H9 (cell line): ENCODE data around the gene CRYZ. TPM values are rescaled to one million over a fixed set of nuclear protein-coding genes. Genes with fewer than 3 reads are reported as not detected.

Experiments used
- DNase-seq: peaks from one replicate; pipeline ENCODE4 v3.0.0-alpha.2; 2017
- H2AFZ ChIP-seq: one replicate; pipeline ENCODE4 v1.6.1; 2013; ENCODE audit warnings: mild to moderate bottlenecking, low read length, control low read depth, moderate library complexity
- H2AK5ac ChIP-seq: 2 replicates; pipeline ENCODE4 v1.6.1; 2013; ENCODE audit warnings: low read length, control low read depth, mixed read lengths; ENCODE audit not compliant: insufficient read length
- H2BK120ac ChIP-seq: one replicate; pipeline ENCODE4 v1.6.1; 2013; ENCODE audit warnings: low read depth, mild to moderate bottlenecking, low read length, control low read depth, inconsistent platforms; ENCODE audit not compliant: poor library complexity, severe bottlenecking
- H2BK12ac ChIP-seq: 2 replicates; pipeline ENCODE4 v1.6.1; 2013; ENCODE audit warnings: low read length, control low read depth, mixed read lengths, low read depth; ENCODE audit not compliant: insufficient read length
- H2BK15ac ChIP-seq: 2 replicates; pipeline ENCODE4 v1.6.1; 2013; ENCODE audit warnings: low read depth, low read length, control low read depth
- H2BK20ac ChIP-seq: one replicate; pipeline ENCODE4 v1.6.1; 2013; ENCODE audit warnings: low read depth, mild to moderate bottlenecking, low read length, control low read depth, inconsistent platforms; ENCODE audit not compliant: poor library complexity, severe bottlenecking
- H2BK5ac ChIP-seq: 2 replicates; pipeline ENCODE4 v1.6.1; 2013; ENCODE audit warnings: low read length, control low read depth, mixed read lengths; ENCODE audit not compliant: insufficient read length
- H3K14ac ChIP-seq: 2 replicates; pipeline ENCODE4 v1.6.1; 2013; ENCODE audit warnings: low read length, control low read depth; ENCODE audit not compliant: insufficient read depth
- H3K18ac ChIP-seq: 2 replicates; pipeline ENCODE4 v1.6.1; 2013; ENCODE audit warnings: low read depth, mild to moderate bottlenecking, mixed read lengths, low read length, control low read depth; ENCODE audit not compliant: insufficient read length
- H3K23ac ChIP-seq: 2 replicates; pipeline ENCODE4 v1.6.1; 2013; ENCODE audit warnings: low read length, control low read depth, mixed read lengths, low read depth; ENCODE audit not compliant: insufficient read length
- H3K23me2 ChIP-seq: 2 replicates; pipeline ENCODE4 v1.6.1; 2013; ENCODE audit warnings: low read depth, mild to moderate bottlenecking, mixed read lengths, low read length, control low read depth; ENCODE audit not compliant: insufficient read length, poor library complexity, severe bottlenecking
- H3K27ac ChIP-seq: 2 replicates; pipeline ENCODE4 v1.5.1; 2013; ENCODE audit warnings: low read length, control low read depth, mixed read lengths, low read depth; ENCODE audit not compliant: insufficient read length
- H3K27me3 ChIP-seq: 2 replicates; pipeline ENCODE4 v1.6.1; 2013; ENCODE audit warnings: low read length, control low read depth, inconsistent platforms; ENCODE audit not compliant: insufficient read depth
- H3K4ac ChIP-seq: 2 replicates; pipeline ENCODE4 v1.6.1; 2013; ENCODE audit warnings: low read depth, mild to moderate bottlenecking, control low read depth, inconsistent platforms, low read length, moderate library complexity
- H3K4me1 ChIP-seq: 2 replicates; pipeline ENCODE4 v1.6.1; 2013; ENCODE audit warnings: low read length, control low read depth, inconsistent platforms; ENCODE audit not compliant: insufficient read depth
- H3K4me2 ChIP-seq: 2 replicates; pipeline ENCODE4 v1.6.1; 2013; ENCODE audit warnings: low read length, control low read depth, mixed read lengths; ENCODE audit not compliant: insufficient read length, insufficient read depth
- H3K56ac ChIP-seq: 2 replicates; pipeline ENCODE4 v1.6.1; 2013; ENCODE audit warnings: low read depth, mild to moderate bottlenecking, mixed read lengths, low read length, control low read depth; ENCODE audit not compliant: insufficient read length
- H3K79me1 ChIP-seq: 2 replicates; pipeline ENCODE4 v1.6.1; 2013; ENCODE audit warnings: low read depth, mild to moderate bottlenecking, moderate library complexity, low read length, control low read depth, inconsistent platforms; ENCODE audit not compliant: insufficient read depth, poor library complexity, severe bottlenecking
- H3K79me2 ChIP-seq: 2 replicates; pipeline ENCODE4 v1.6.1; 2013; ENCODE audit warnings: low read length, control low read depth, inconsistent platforms; ENCODE audit not compliant: insufficient read depth
- H3K9ac ChIP-seq: 2 replicates; pipeline ENCODE4 v1.6.1; 2013; ENCODE audit warnings: low read length, control low read depth, mixed read lengths; ENCODE audit not compliant: insufficient read length; ENCODE audit errors: extremely low read depth
- H3K9me3 ChIP-seq: one replicate; pipeline ENCODE4 v1.6.1; 2013; ENCODE audit warnings: low read depth, low read length, inconsistent platforms; ENCODE audit not compliant: control insufficient read depth
- H3T11ph ChIP-seq: one replicate; pipeline ENCODE4 v1.6.1; 2013; ENCODE audit warnings: mild to moderate bottlenecking, low read length, control low read depth, inconsistent platforms
- H4K20me1 ChIP-seq: one replicate; pipeline ENCODE4 v1.6.1; 2013; ENCODE audit not compliant: control insufficient read depth, insufficient read length, insufficient read depth
- H4K5ac ChIP-seq: 2 replicates; pipeline ENCODE4 v1.6.1; 2013; ENCODE audit warnings: low read depth, mild to moderate bottlenecking, mixed read lengths, low read length, control low read depth; ENCODE audit not compliant: insufficient read length
- H4K8ac ChIP-seq: replicated peaks from 2 replicates; pipeline ENCODE4 v1.6.1; 2013; ENCODE audit warnings: low read length, control low read depth, mixed read lengths, low read depth; ENCODE audit not compliant: insufficient read length
- H4K91ac ChIP-seq: 2 replicates; pipeline ENCODE4 v1.6.1; 2013; ENCODE audit warnings: low read depth, mild to moderate bottlenecking, moderate library complexity, mixed read lengths, low read length, control low read depth; ENCODE audit not compliant: insufficient read length
- H3K27ac Mint-ChIP-seq, 3 experiments: 2 replicates in 2 of 3; 3 replicates in 1 of 3; pipeline ENCODE4 v1.8.0; 2020 to 2021; ENCODE audit warnings: mixed read lengths in 3 of 3, mild to moderate bottlenecking in 1 of 3, moderate library complexity in 1 of 3
- H3K27me3 Mint-ChIP-seq: 2 replicates; pipeline ENCODE4 v1.8.0; 2021; ENCODE audit warnings: low read depth, mild to moderate bottlenecking, moderate library complexity, mixed read lengths
- H3K36me3 Mint-ChIP-seq, 3 experiments: 2 replicates in 2 of 3; 3 replicates in 1 of 3; pipeline ENCODE4 v1.8.0; 2020 to 2021; ENCODE audit warnings: low read depth in 3 of 3, mixed read lengths in 3 of 3; ENCODE audit not compliant: insufficient read depth in 1 of 3
- H3K4me1 Mint-ChIP-seq, 2 experiments: 2 replicates each; pipeline ENCODE4 v1.8.0; 2020; ENCODE audit warnings: mixed read lengths in 2 of 2
- H3K4me3 Mint-ChIP-seq, 2 experiments: 2 replicates in 1 of 2; 3 replicates in 1 of 2; pipeline ENCODE4 v1.8.0; 2020 to 2021; ENCODE audit warnings: mild to moderate bottlenecking in 2 of 2, mixed read lengths in 2 of 2, moderate library complexity in 1 of 2
- H3K9me3 Mint-ChIP-seq, 2 experiments: 2 replicates in 1 of 2; 3 replicates in 1 of 2; pipeline ENCODE4 v1.8.0; 2020; ENCODE audit warnings: mild to moderate bottlenecking in 2 of 2, mixed read lengths in 2 of 2, moderate library complexity in 1 of 2
- CTCF ChIP-seq: fragments of 200-600 bp; sonication (generic); conservative IDR thresholded peaks from 3 replicates; pipeline ENCODE4 v1.8.0; 2021; ENCODE audit warnings: antibody characterized with exemption, mild to moderate bottlenecking
- WGBS: extraction: QIAGEN DNeasy Blood & Tissue Kit; methylation state at CpG from one replicate; pipeline ENCODE4 v1.1.7; 2013; ENCODE audit warnings: missing lambda C conversion rate, low lambda C conversion rate, mixed read lengths; ENCODE audit not compliant: insufficient read length; ENCODE audit errors: extremely low coverage; 5-methylcytosine and 5-hydroxymethylcytosine counted together
- total RNA-seq: library from RNA; stranded (reverse); gene quantifications from 2 replicates; pipeline ENCODE4 v1.2.1, GENCODE V29; 2021

CRYZ gene
- total RNA-seq, 1 experiment from 2014 or later, result 14.0 TPM

DNA sequence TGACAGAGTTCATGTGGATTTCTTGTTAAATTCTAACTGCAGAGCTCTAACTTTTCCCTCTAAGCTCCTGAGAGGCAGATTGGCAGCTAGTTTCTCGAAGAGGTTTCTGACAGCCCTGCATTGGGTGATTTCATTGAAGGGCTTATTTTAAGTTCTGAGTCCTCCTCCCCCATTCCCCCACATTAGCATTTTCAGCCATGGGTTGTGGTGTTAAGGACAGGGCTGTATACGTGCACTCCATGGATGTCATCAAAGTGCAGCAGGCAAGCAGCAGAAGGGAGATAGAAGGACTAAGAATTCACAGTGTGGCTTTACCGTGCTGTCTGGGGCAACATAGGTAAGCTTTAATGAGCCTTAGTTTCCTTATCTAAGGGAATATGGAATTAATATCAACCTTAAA, 19.0 kb downstream of the CRYZ start:
- Histone ChIP-seq H3K79me1 (no peaks in the 10 kb centered on the region), H2BK15ac (no peak overlapping the region), H4K20me1 (no peaks in the 10 kb centered on the region), H3K23me2 (no peaks in the 10 kb centered on the region), H3K4ac (no peak overlapping the region), H3K14ac (no peak overlapping the region), H3K56ac (no peak overlapping the region), H2BK12ac (no peak overlapping the region), H2BK120ac (no peak overlapping the region), H2BK5ac (no peak overlapping the region), H3K79me2 (no peaks in the 10 kb centered on the region), H3T11ph (no peak overlapping the region), H2AFZ (no peak overlapping the region), H4K5ac (no peak overlapping the region), H3K27ac (no peak overlapping the region), H3K23ac (no peak overlapping the region), H3K27me3 (no peaks in the 10 kb centered on the region), H4K8ac (no peak overlapping the region), H3K4me1 (no peaks in the 10 kb centered on the region; the same call in 1 of the 2 replicates), H3K9me3 (no peaks in the 10 kb centered on the region), H2BK20ac (no peak overlapping the region), H3K4me2 (no peak overlapping the region), H4K91ac (no peak overlapping the region), H3K18ac (peak overlapping the region; percentile 34), H3K9ac (no peak overlapping the region), H2AK5ac (no peak overlapping the region)
- H3K4me3 Mint-ChIP-seq, result no peak overlapping the region
- peaks cover 0 to 7% of the 10 kb centered on the region in 2 experiments; a peak in 2 of 4 replicates for H3K4me1 Mint-ChIP-seq
- H3K27ac Mint-ChIP-seq, result no peak overlapping the region
- H3K9me3 Mint-ChIP-seq, result no peaks in the 10 kb centered on the region
- H3K36me3 Mint-ChIP-seq, result peaks cover 0 to 8% (median 0%) of the 10 kb centered on the region in 3 experiments; a peak in 1 of 7 replicates
- WGBS, result no CpG with 5 or more reads among the region's 3 CpGs
- no peak for DNase-seq
- no peaks in the 10 kb centered on the region for H3K27me3 Mint-ChIP-seq
- TF ChIP-seq CTCF, result no peak
